LNCaP clone FGC (cell line): ENCODE data around the gene FRMPD1.
A peak's percentile ranks its signal among the peaks of the same experiment; 100 is the strongest.
"Not testable (repeated sequence)": the region's sequence is repeated elsewhere in the genome, so short reads cannot be mapped to it uniquely, and the experiment has no call there.

Experiments
- DNase-seq: peaks from one replicate; pipeline ENCODE4 v3.0.0-alpha.2; 2011; ENCODE audit warnings: low read depth
- H3K4me3 ChIP-seq: 2 replicates; pipeline ENCODE4 v1.5.1; 2011; ENCODE audit warnings: mild to moderate bottlenecking, low read depth, low read length, control low read depth
- CTCF ChIP-seq: IDR thresholded peaks from 2 replicates; pipeline ENCODE4 v1.5.1; 2012; ENCODE audit warnings: mild to moderate bottlenecking; ENCODE audit not compliant: control insufficient read depth, insufficient read depth; ENCODE audit errors: extremely low read depth

The FRMPD1 gene

GRCh38 chr9:37753489-37754190, 102.9 kb downstream of the FRMPD1 start, which contains the start of gene TRMT10B:
Gene TRMT10B (plus strand): TSS chr9:37753805. CDS start chr9:37761932, 8,127 bp downstream.
- no peak for DNase-seq
- peak within 1 kb of the TSS; percentile 66 for H3K4me3 ChIP-seq
- no peak for TF ChIP-seq CTCF

- no peak for DNase-seq
- H3K4me3 ChIP-seq: no peak overlapping the region
- TF ChIP-seq CTCF: no peak
Measured at GRCh38 chr9:37758747-37759146, 108.0 kb downstream of the FRMPD1 start.

- H3K4me3 ChIP-seq: no peak overlapping the region
- TF ChIP-seq CTCF: no peak
- no peak for DNase-seq
Measured at GRCh38 chr9:37760416-37761161, 109.8 kb downstream of the FRMPD1 start.

- DNase-seq: no peak
- no peak for TF ChIP-seq CTCF
- no peak overlapping the region for H3K4me3 ChIP-seq
Measured at GRCh38 chr9:37761511-37761910, 110.8 kb downstream of the FRMPD1 start.

GRCh38 chr9:37765263-37765662, 114.5 kb downstream of the FRMPD1 start:
- DNase-seq, H3K4me3 ChIP-seq: not testable (repeated sequence)

- DNase-seq: no peak
- TF ChIP-seq CTCF: no peak
- H3K4me3 ChIP-seq: no peak overlapping the region
Measured at GRCh38 chr9:37769306-37769705, 118.6 kb downstream of the FRMPD1 start.

- DNase-seq: no peak
- H3K4me3 ChIP-seq: no peak overlapping the region
- TF ChIP-seq CTCF: no peak
Measured at GRCh38 chr9:37769995-37770394, 119.2 kb downstream of the FRMPD1 start.
